ENCODE data around the gene SAP30BP.

DNA sequence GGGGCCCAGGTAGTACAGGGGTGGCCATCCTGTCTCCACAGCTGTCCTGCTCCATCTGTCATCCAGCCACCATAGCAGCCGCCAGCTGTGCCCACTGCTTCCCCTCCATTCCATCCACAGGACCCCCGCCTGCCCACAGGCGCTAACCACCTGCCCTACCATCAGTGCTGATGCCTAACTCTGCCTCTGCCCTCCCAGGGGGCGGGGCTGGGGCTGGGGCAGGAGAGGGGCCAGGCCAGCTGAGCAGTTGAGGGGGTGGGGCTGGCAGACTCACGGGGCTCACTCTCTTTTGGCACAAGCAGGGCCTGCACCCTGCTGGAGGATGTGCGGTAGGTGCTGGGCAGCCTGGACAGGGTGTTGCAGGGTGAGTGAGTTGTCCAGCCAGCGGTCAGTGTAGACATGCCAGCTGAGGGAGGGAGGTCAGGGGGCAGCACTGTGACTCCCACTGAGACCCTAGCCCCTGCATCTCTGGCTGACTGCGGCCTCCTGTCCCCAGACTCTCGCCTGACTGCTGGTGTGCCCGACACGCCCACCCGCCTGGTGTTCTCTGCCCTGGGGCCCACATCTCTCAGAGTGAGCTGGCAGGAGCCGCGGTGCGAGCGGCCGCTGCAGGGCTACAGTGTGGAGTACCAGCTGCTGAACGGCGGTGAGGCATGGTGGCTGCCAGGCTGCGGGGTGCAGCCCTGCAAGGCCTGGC is 88.2 kb downstream of the SAP30BP start:
- TF ChIP-seq CTCF (IDR thresholded peaks at IDR 0.05; ENCODE audit: low read depth, low read length, missing input control), result no peak
- TF ChIP-seq RXRA (IDR thresholded peaks at IDR 0.05), result no peak
- no peak for TF ChIP-seq JUND (IDR thresholded peaks at IDR 0.05)
- TF ChIP-seq, protein P1, sequence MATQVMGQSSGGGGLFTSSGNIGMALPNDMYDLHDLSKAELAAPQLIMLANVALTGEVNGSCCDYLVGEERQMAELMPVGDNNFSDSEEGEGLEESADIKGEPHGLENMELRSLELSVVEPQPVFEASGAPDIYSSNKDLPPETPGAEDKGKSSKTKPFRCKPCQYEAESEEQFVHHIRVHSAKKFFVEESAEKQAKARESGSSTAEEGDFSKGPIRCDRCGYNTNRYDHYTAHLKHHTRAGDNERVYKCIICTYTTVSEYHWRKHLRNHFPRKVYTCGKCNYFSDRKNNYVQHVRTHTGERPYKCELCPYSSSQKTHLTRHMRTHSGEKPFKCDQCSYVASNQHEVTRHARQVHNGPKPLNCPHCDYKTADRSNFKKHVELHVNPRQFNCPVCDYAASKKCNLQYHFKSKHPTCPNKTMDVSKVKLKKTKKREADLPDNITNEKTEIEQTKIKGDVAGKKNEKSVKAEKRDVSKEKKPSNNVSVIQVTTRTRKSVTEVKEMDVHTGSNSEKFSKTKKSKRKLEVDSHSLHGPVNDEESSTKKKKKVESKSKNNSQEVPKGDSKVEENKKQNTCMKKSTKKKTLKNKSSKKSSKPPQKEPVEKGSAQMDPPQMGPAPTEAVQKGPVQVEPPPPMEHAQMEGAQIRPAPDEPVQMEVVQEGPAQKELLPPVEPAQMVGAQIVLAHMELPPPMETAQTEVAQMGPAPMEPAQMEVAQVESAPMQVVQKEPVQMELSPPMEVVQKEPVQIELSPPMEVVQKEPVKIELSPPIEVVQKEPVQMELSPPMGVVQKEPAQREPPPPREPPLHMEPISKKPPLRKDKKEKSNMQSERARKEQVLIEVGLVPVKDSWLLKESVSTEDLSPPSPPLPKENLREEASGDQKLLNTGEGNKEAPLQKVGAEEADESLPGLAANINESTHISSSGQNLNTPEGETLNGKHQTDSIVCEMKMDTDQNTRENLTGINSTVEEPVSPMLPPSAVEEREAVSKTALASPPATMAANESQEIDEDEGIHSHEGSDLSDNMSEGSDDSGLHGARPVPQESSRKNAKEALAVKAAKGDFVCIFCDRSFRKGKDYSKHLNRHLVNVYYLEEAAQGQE (IDR thresholded peaks at IDR 0.05), result no peak
- TF ChIP-seq GABPA (IDR thresholded peaks at IDR 0.05 in 1 of 2, conservative IDR thresholded peaks at IDR 0.05 in 1 of 2), result no peak
- no peak for TF ChIP-seq ATF3 (IDR thresholded peaks at IDR 0.05)
- peak in 1 of 2 donors; percentile 30 for TF ChIP-seq RAD21 (IDR thresholded peaks at IDR 0.05)
- no peak for TF ChIP-seq YY1 (IDR thresholded peaks at IDR 0.05)
- TF ChIP-seq HNF4G (IDR thresholded peaks at IDR 0.05), result no peak
